Mesenchymal stem cell (in vitro differentiated cells and primary cell): ENCODE measurements around the gene RCOR1.

Source experiments
- DNase-seq: peaks from one replicate; pipeline ENCODE4 v3.0.0-alpha.2; 2013
- H2AFZ ChIP-seq: one replicate; pipeline ENCODE4 v1.6.1; 2013; ENCODE audit warnings: low read depth, mild to moderate bottlenecking, control low read depth, inconsistent platforms, low read length, moderate library complexity
- H2AK5ac ChIP-seq: 2 replicates; pipeline ENCODE4 v1.6.1; 2013; ENCODE audit warnings: low read length, moderate library complexity, mild to moderate bottlenecking, inconsistent platforms; ENCODE audit not compliant: severe bottlenecking
- H2BK120ac ChIP-seq: one replicate; pipeline ENCODE4 v1.6.1; 2013; ENCODE audit warnings: low read depth, mild to moderate bottlenecking, inconsistent platforms, low read length, moderate library complexity
- H2BK12ac ChIP-seq, 2 experiments: one replicate each; pipeline ENCODE4 v1.6.1; 2013; ENCODE audit warnings: inconsistent platforms in 2 of 2, low read length in 2 of 2, mild to moderate bottlenecking in 2 of 2, moderate library complexity in 2 of 2, control low read depth in 1 of 2
- H2BK15ac ChIP-seq: one replicate; pipeline ENCODE4 v1.6.1; 2013; ENCODE audit warnings: mild to moderate bottlenecking, low read depth, inconsistent platforms; ENCODE audit not compliant: poor library complexity, severe bottlenecking
- H2BK5ac ChIP-seq: 2 replicates; pipeline ENCODE4 v1.6.1; 2013; ENCODE audit warnings: low read depth, mild to moderate bottlenecking, low read length, control low read depth, inconsistent platforms; ENCODE audit not compliant: poor library complexity, severe bottlenecking
- H3K14ac ChIP-seq, 2 experiments: one replicate each; pipeline ENCODE4 v1.6.1; 2013; ENCODE audit warnings: inconsistent platforms in 2 of 2, low read length in 2 of 2, control low read depth in 1 of 2, mild to moderate bottlenecking in 1 of 2, moderate library complexity in 1 of 2
- H3K18ac ChIP-seq, 2 experiments: one replicate each; pipeline ENCODE4 v1.6.1; 2013; ENCODE audit warnings: inconsistent platforms in 2 of 2, low read length in 2 of 2, control low read depth in 1 of 2, low read depth in 1 of 2, mild to moderate bottlenecking in 1 of 2
- H3K23ac ChIP-seq, 2 experiments: one replicate each; pipeline ENCODE4 v1.6.1; 2013; ENCODE audit warnings: inconsistent platforms in 2 of 2, low read length in 2 of 2, mild to moderate bottlenecking in 2 of 2, moderate library complexity in 2 of 2, control low read depth in 1 of 2
- H3K27ac ChIP-seq: 2 replicates; pipeline ENCODE4 v1.5.1; 2013; ENCODE audit warnings: mild to moderate bottlenecking, moderate library complexity, low read length, control low read depth, inconsistent platforms; ENCODE audit not compliant: poor library complexity, severe bottlenecking
- H3K27me3 ChIP-seq, 2 experiments: 2 replicates each; pipeline versions ENCODE4 v1.6.1 to v1.7.0; 2013; ENCODE audit warnings: low read length in 2 of 2, mild to moderate bottlenecking in 2 of 2, moderate library complexity in 2 of 2, control low read depth in 1 of 2, inconsistent platforms in 1 of 2; ENCODE audit not compliant: control insufficient read depth in 1 of 2, insufficient read depth in 1 of 2
- H3K36me3 ChIP-seq, 2 experiments: 2 replicates each; pipeline versions ENCODE4 v1.6.1 to v1.7.0; 2013; ENCODE audit warnings: low read length in 2 of 2, control low read depth in 1 of 2, inconsistent platforms in 1 of 2, low read depth in 1 of 2, mild to moderate bottlenecking in 1 of 2; ENCODE audit not compliant: insufficient read depth in 2 of 2, control insufficient read depth in 1 of 2
- H3K4ac ChIP-seq, 2 experiments: one replicate each; pipeline ENCODE4 v1.6.1; 2013; ENCODE audit warnings: inconsistent platforms in 2 of 2, low read length in 2 of 2, mild to moderate bottlenecking in 2 of 2, moderate library complexity in 2 of 2, control low read depth in 1 of 2, low read depth in 1 of 2
- H3K4me1 ChIP-seq: 2 replicates; pipeline ENCODE4 v1.6.1; 2013; ENCODE audit warnings: low read depth, low read length, control low read depth; ENCODE audit not compliant: control insufficient read depth, insufficient read depth
- H3K4me2 ChIP-seq: 2 replicates; pipeline ENCODE4 v1.6.1; 2013; ENCODE audit warnings: low read length, mild to moderate bottlenecking, inconsistent platforms; ENCODE audit not compliant: poor library complexity, severe bottlenecking
- H3K4me3 ChIP-seq, 2 experiments: 2 replicates each; pipeline versions ENCODE4 v1.5.1 to v1.7.0; 2013; ENCODE audit warnings: low read length in 2 of 2, mild to moderate bottlenecking in 2 of 2, control low read depth in 1 of 2, low read depth in 1 of 2; ENCODE audit not compliant: insufficient read depth in 1 of 2
- H3K79me1 ChIP-seq: replicated peaks from 2 replicates; pipeline ENCODE4 v1.6.1; 2013; ENCODE audit warnings: mild to moderate bottlenecking, control low read depth, low read length, inconsistent platforms; ENCODE audit not compliant: poor library complexity, severe bottlenecking
- H3K9ac ChIP-seq: 2 replicates; pipeline ENCODE4 v1.7.0; 2013; ENCODE audit warnings: mild to moderate bottlenecking, low read length, moderate library complexity
- H3K9me3 ChIP-seq: 2 replicates; pipeline ENCODE4 v1.7.0; 2013; ENCODE audit warnings: mild to moderate bottlenecking, low read length; ENCODE audit not compliant: control insufficient read depth
- H4K8ac ChIP-seq: one replicate; pipeline ENCODE4 v1.6.1; 2013; ENCODE audit warnings: inconsistent platforms, mild to moderate bottlenecking, low read length, moderate library complexity
- H4K91ac ChIP-seq: one replicate; pipeline ENCODE4 v1.6.1; 2013; ENCODE audit warnings: mild to moderate bottlenecking, low read length, inconsistent platforms
- WGBS: methylation state at CpG from one replicate; pipeline ENCODE4 v1.1.7; 2013; ENCODE audit warnings: mixed read lengths; 5-methylcytosine and 5-hydroxymethylcytosine counted together

The RCOR1 gene

GRCh38 chr14:102645746-102646440, 53.4 kb downstream of the RCOR1 start:
- Histone ChIP-seq H3K4me1 (peaks cover 4% of the 10 kb centered on the region), H2BK15ac (no peak overlapping the region), H4K91ac (no peak overlapping the region), H4K8ac (no peak overlapping the region), H2BK120ac (no peak overlapping the region), H3K79me1 (peaks cover 28% of the 10 kb centered on the region), H3K9ac (no peak overlapping the region), H3K4me3 (no peak overlapping the region), H2AFZ (no peak overlapping the region), H3K4ac (no peak overlapping the region), H3K18ac (no peak overlapping the region), H2BK5ac (no peak overlapping the region), H3K4me2 (no peak overlapping the region), H2AK5ac (no peak overlapping the region), H2BK12ac (no peak overlapping the region), H3K14ac (no peak overlapping the region), H3K9me3 (no peaks in the 10 kb centered on the region), H3K23ac (peak overlapping the region in 1 of 2 experiments; percentile 67), H3K36me3 (no peaks in the 10 kb centered on the region), H3K27ac (no peak overlapping the region), H3K27me3 (no peaks in the 10 kb centered on the region)
- no peak for DNase-seq
- WGBS: 65% methylated on average over 2 of the region's 2 CpGs

GRCh38 chr14:102646615-102647014, 54.2 kb downstream of the RCOR1 start:
- no peak overlapping the region for H2BK15ac ChIP-seq
- H3K9me3 ChIP-seq: no peaks in the 10 kb centered on the region
- H3K36me3 ChIP-seq: no peaks in the 10 kb centered on the region
- H3K9ac ChIP-seq: no peak overlapping the region
- H3K4me3 ChIP-seq: no peak overlapping the region
- no peak overlapping the region for H3K4ac ChIP-seq
- H3K23ac ChIP-seq: no peak overlapping the region
- H3K79me1 ChIP-seq: peaks cover 26% of the 10 kb centered on the region
- no peak overlapping the region for H3K18ac ChIP-seq
- H3K4me1 ChIP-seq: peaks cover 4% of the 10 kb centered on the region
- H3K4me2 ChIP-seq: no peak overlapping the region
- no peaks in the 10 kb centered on the region for H3K27me3 ChIP-seq
- H4K8ac ChIP-seq: no peak overlapping the region
- H4K91ac ChIP-seq: no peak overlapping the region
- H2BK5ac ChIP-seq: no peak overlapping the region
- no peak overlapping the region for H2BK12ac ChIP-seq
- WGBS: 88% methylated on average over 2 of the region's 3 CpGs
- H2AFZ ChIP-seq: no peak overlapping the region
- H2BK120ac ChIP-seq: no peak overlapping the region
- DNase-seq: no peak
- H3K14ac ChIP-seq: no peak overlapping the region
- no peak overlapping the region for H2AK5ac ChIP-seq
- no peak overlapping the region for H3K27ac ChIP-seq

- Histone ChIP-seq H2BK120ac (no peak overlapping the region), H2BK15ac (no peak overlapping the region), H3K27ac (no peak overlapping the region), H3K79me1 (peaks cover 16% of the 10 kb centered on the region), H3K4ac (no peak overlapping the region), H3K27me3 (no peaks in the 10 kb centered on the region), H3K9ac (no peak overlapping the region), H2AK5ac (no peak overlapping the region), H3K9me3 (no peaks in the 10 kb centered on the region), H3K4me1 (peaks cover 7% of the 10 kb centered on the region), H3K36me3 (no peaks in the 10 kb centered on the region), H3K14ac (no peak overlapping the region), H3K18ac (no peak overlapping the region), H3K4me2 (no peak overlapping the region), H3K23ac (no peak overlapping the region), H2AFZ (no peak overlapping the region), H2BK5ac (no peak overlapping the region), H2BK12ac (no peak overlapping the region), H4K91ac (no peak overlapping the region), H4K8ac (no peak overlapping the region), H3K4me3 (no peak overlapping the region)
- 96% methylated on average over 1 of the region's 3 CpGs for WGBS
- no peak for DNase-seq
These were observed 59.7 kb downstream of the RCOR1 start for GRCh38 chr14:102652194-102652593.

- H3K9me3 ChIP-seq: no peaks in the 10 kb centered on the region
- no peak overlapping the region for H3K9ac ChIP-seq
- H3K23ac ChIP-seq: no peak overlapping the region
- no peaks in the 10 kb centered on the region for H3K36me3 ChIP-seq
- H3K4me1 ChIP-seq: peaks cover 7% of the 10 kb centered on the region
- no peak overlapping the region for H3K4me2 ChIP-seq
- no peak overlapping the region for H2AFZ ChIP-seq
- H3K27me3 ChIP-seq: no peaks in the 10 kb centered on the region
- H2BK120ac ChIP-seq: no peak overlapping the region
- H3K4ac ChIP-seq: no peak overlapping the region
- 97% methylated on average over 4 of the region's 4 CpGs for WGBS
- no peak for DNase-seq
- H3K79me1 ChIP-seq: peaks cover 16% of the 10 kb centered on the region
- no peak overlapping the region for H3K18ac ChIP-seq
- no peak overlapping the region for H2AK5ac ChIP-seq
- H3K4me3 ChIP-seq: no peak overlapping the region
- no peak overlapping the region for H4K8ac ChIP-seq
- H2BK5ac ChIP-seq: no peak overlapping the region
- H2BK15ac ChIP-seq: no peak overlapping the region
- H2BK12ac ChIP-seq: no peak overlapping the region
- H4K91ac ChIP-seq: no peak overlapping the region
- H3K27ac ChIP-seq: no peak overlapping the region
- peak overlapping the region in 1 of 2 experiments; percentile 55 for H3K14ac ChIP-seq
These were observed 61.8 kb downstream of the RCOR1 start for GRCh38 chr14:102654298-102654697.
